ENCODE results near the gene FHIT. TPM values are rescaled to one million over a fixed set of nuclear protein-coding genes. Genes with fewer than 3 reads are reported as not detected.

The FHIT gene
- total RNA-seq, 1 experiment from 2014 or later, result 3.6 TPM

GRCh38 chr3:60737633-60738399, 513.4 kb downstream of the FHIT start:
- Histone ChIP-seq H3K9ac (ENCODE audit: low read length) (no peak overlapping the region), H3K79me2 (ENCODE audit: low read length) (no peaks in the 10 kb centered on the region), H2AFZ (ENCODE audit: low read length) (no peak overlapping the region), H3K4me1 (ENCODE audit: insufficient read depth, low read length) (peaks cover 11% of the 10 kb centered on the region), H3K27ac (ENCODE audit: low read length) (no peak overlapping the region), H3K36me3 (ENCODE audit: low read depth, low read length) (no peaks in the 10 kb centered on the region), H3K4me2 (ENCODE audit: low read length) (no peak overlapping the region), H3K27me3 (ENCODE audit: low read length) (no peaks in the 10 kb centered on the region), H3K9me2 (replicated peaks; ENCODE audit: low read length) (0 out of 2 replicates have a peak, but pooled peaks cover 5% of the 10 kb centered on the region), H3K9me3 (ENCODE audit: low read length) (no peaks in the 10 kb centered on the region), H3K4me3 (ENCODE audit: low read length) (no peak overlapping the region), H3F3A (ENCODE audit: low read length, unreplicated experiment) (no peaks in the 10 kb centered on the region), H4K20me1 (ENCODE audit: low read length) (no peaks in the 10 kb centered on the region)
- TF ChIP-seq EZH2 (IDR thresholded peaks at IDR 0.05; ENCODE audit: low read length, unreplicated experiment) (no peak), EZH2phosphoT487 (IDR thresholded peaks at IDR 0.05; ENCODE audit: borderline replicate concordance, low read length) (no peak), CTCF (conservative IDR thresholded peaks at IDR 0.05; ENCODE audit: low read depth, low read length) (no peak)
- CTCF ChIA-PET, result no interaction called here
- ATAC-seq, result no peak
- no TSS peak for BruUV-seq (replicated peaks)
- no peak for DNase-seq
- POLR2A ChIA-PET (ENCODE audit: unreplicated experiment), result no interaction called here
- intact Hi-C loops (cut with micrococcal nuclease), result no loop called here

GRCh38 chr3:60730371-60730770, 520.9 kb downstream of the FHIT start:
- no peaks in the 10 kb centered on the region for H3K9me3 ChIP-seq (ENCODE audit: low read length)
- no peaks in the 10 kb centered on the region for H3K36me3 ChIP-seq (ENCODE audit: low read depth, low read length)
- no peaks in the 10 kb centered on the region for H3K79me2 ChIP-seq (ENCODE audit: low read length)
- TF ChIP-seq EZH2phosphoT487 (IDR thresholded peaks at IDR 0.05; ENCODE audit: borderline replicate concordance, low read length) (no peak), EZH2 (IDR thresholded peaks at IDR 0.05; ENCODE audit: low read length, unreplicated experiment) (no peak), CTCF (conservative IDR thresholded peaks at IDR 0.05; ENCODE audit: low read depth, low read length) (no peak)
- CTCF ChIA-PET, result no interaction called here
- no peak overlapping the region for H3K9ac ChIP-seq (ENCODE audit: low read length)
- intact Hi-C loops (cut with micrococcal nuclease), result no loop called here
- H2AFZ ChIP-seq (ENCODE audit: low read length), result no peak overlapping the region
- H3K4me3 ChIP-seq (ENCODE audit: low read length), result no peak overlapping the region
- no peaks in the 10 kb centered on the region for H3F3A ChIP-seq (ENCODE audit: low read length, unreplicated experiment)
- H3K9me2 ChIP-seq (replicated peaks; ENCODE audit: low read length), result no peaks in the 10 kb centered on the region
- no peaks in the 10 kb centered on the region for H4K20me1 ChIP-seq (ENCODE audit: low read length)
- POLR2A ChIA-PET (ENCODE audit: unreplicated experiment), result no interaction called here
- BruUV-seq (replicated peaks), result no TSS peak
- DNase-seq (no peak), ATAC-seq (no peak)
- H3K4me1 ChIP-seq (ENCODE audit: insufficient read depth, low read length), result no peaks in the 10 kb centered on the region
- H3K27me3 ChIP-seq (ENCODE audit: low read length), result no peaks in the 10 kb centered on the region
- H3K27ac ChIP-seq (ENCODE audit: low read length), result no peak overlapping the region
- no peak overlapping the region for H3K4me2 ChIP-seq (ENCODE audit: low read length)

GRCh38 chr3:60729056-60729455, 522.2 kb downstream of the FHIT start:
- H3K27me3 ChIP-seq (ENCODE audit: low read length), result no peaks in the 10 kb centered on the region
- H3K79me2 ChIP-seq (ENCODE audit: low read length), result no peaks in the 10 kb centered on the region
- intact Hi-C loops (cut with micrococcal nuclease), result no loop called here
- H3K4me1 ChIP-seq (ENCODE audit: insufficient read depth, low read length), result no peaks in the 10 kb centered on the region
- no peak for ATAC-seq
- no peaks in the 10 kb centered on the region for H3F3A ChIP-seq (ENCODE audit: low read length, unreplicated experiment)
- ChIA-PET POLR2A (ENCODE audit: unreplicated experiment) (no interaction called here), CTCF (no interaction called here)
- BruUV-seq (replicated peaks), result no TSS peak
- H3K9me2 ChIP-seq (replicated peaks; ENCODE audit: low read length), result no peaks in the 10 kb centered on the region
- H3K4me2 ChIP-seq (ENCODE audit: low read length), result no peak overlapping the region
- no peak overlapping the region for H2AFZ ChIP-seq (ENCODE audit: low read length)
- no peak overlapping the region for H3K9ac ChIP-seq (ENCODE audit: low read length)
- no peaks in the 10 kb centered on the region for H3K9me3 ChIP-seq (ENCODE audit: low read length)
- TF ChIP-seq CTCF (conservative IDR thresholded peaks at IDR 0.05; ENCODE audit: low read depth, low read length) (no peak), EZH2 (IDR thresholded peaks at IDR 0.05; ENCODE audit: low read length, unreplicated experiment) (no peak), EZH2phosphoT487 (IDR thresholded peaks at IDR 0.05; ENCODE audit: borderline replicate concordance, low read length) (no peak)
- no peak for DNase-seq
- H3K4me3 ChIP-seq (ENCODE audit: low read length), result no peak overlapping the region
- no peaks in the 10 kb centered on the region for H4K20me1 ChIP-seq (ENCODE audit: low read length)
- no peaks in the 10 kb centered on the region for H3K36me3 ChIP-seq (ENCODE audit: low read depth, low read length)
- no peak overlapping the region for H3K27ac ChIP-seq (ENCODE audit: low read length)

Data from PC-3 (cell line).